HEK293T (cell line): ENCODE results near the gene FERMT1.

ENCODE experiments used
- FOXA1 ChIP-seq: fragments of 450-650 bp; IDR thresholded peaks from 2 replicates; pipeline ENCODE4 v1.6.1; 2016; ENCODE audit warnings: mild to moderate bottlenecking
- FOXK2 ChIP-seq: fragments of 450-650 bp; IDR thresholded peaks from 2 replicates; pipeline ENCODE4 v1.6.1; 2016; ENCODE audit warnings: mild to moderate bottlenecking
- FOXM1 ChIP-seq: fragments of 450-650 bp; IDR thresholded peaks from 2 replicates; pipeline ENCODE4 v1.6.1; 2017; ENCODE audit warnings: mild to moderate bottlenecking, borderline replicate concordance

DNA sequence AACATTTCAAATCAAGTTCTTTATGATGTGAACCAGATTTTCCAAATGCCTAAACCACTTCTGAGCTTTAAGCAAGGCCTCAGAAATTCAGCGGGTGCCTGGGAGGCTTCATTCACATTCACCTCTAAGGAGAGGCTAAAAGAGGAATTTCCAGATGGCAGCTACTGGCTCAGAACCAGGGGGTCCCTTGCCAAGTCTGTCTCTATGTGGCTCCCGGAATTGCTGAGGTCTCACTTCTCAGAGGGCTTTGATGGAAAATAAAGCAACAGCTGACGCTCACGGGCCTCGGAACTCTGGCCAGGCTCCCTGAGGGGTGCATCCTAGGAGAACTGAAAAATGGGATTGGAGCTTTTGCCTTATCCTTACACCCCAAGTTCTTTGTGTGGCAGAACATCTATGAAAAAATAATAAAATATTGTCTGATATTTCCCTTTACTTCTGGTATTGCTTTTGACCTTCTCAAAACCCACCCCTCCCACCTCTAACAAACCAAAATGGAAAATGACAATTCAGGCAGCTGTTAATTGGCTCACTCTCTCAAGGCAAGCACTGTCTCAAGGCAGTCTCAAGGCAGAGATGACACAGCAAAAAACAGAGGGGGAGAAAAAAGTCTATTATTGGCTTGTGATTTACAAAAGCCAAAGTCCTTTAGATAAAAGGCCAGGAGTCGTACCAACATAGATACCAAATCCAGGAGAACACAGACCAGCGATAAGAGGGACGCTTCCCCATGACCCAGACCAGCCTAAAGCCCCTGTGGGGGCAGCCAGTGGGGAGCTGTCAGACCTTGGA is 47.2 kb downstream of the FERMT1 start:
- TF ChIP-seq FOXK2 (no peak), FOXA1 (no peak), FOXM1 (no peak)
